Endothelial cell of umbilical vein (primary cell): ENCODE results near the gene CD53. TPM values are rescaled to one million over a fixed set of nuclear protein-coding genes. Genes with fewer than 3 reads are reported as not detected.

Experiments
- BruUV-seq: library from RNA; stranded (reverse); fragments of 400-500 nt; replicated peaks from 2 replicates; lab custom pipeline; 2021; lab: Mats Ljungman, UMichigan
- CTCF ChIA-PET: fragments of 300-600, 350-600 bp; sonication (Branson Sonifier 250); formaldehyde crosslinking; loops from one replicate; lab custom pipeline; 2021; ENCODE audit warnings: antibody characterized with exemption, inconsistent platforms; lab: Charles Lee
- POLR2A ChIA-PET: fragments of 300-600, 350-600 bp; sonication (Branson Sonifier 250); formaldehyde crosslinking; loops from one replicate; lab custom pipeline; 2021; ENCODE audit warnings: antibody characterized with exemption, inconsistent platforms; lab: Charles Lee
- DNase-seq: peaks from one replicate; pipeline ENCODE4 v3.0.0-alpha.2; 2011; ENCODE audit warnings: low read depth, low spot score
- FAIRE-seq: peaks from 2 replicates; lab custom pipeline; 2011; peaks lifted over from hg19 to GRCh38; lab: Jason Lieb, UNC
- H2AFZ ChIP-seq: 2 replicates; pipeline ENCODE4 v1.6.0; 2012; ENCODE audit warnings: low read depth, low read length, control low read depth, inconsistent platforms
- H3K27ac ChIP-seq: 2 replicates; pipeline ENCODE4 v1.5.1; 2011; ENCODE audit warnings: low read depth, mild to moderate bottlenecking, control low read depth, low read length, moderate library complexity; ENCODE audit not compliant: insufficient read depth
- H3K27me3 ChIP-seq, 2 experiments: 2 replicates each; pipeline versions ENCODE4 v1.6.0 to v1.6.1; 2011; ENCODE audit warnings: low read length in 2 of 2, mixed read lengths in 1 of 2; ENCODE audit not compliant: control insufficient read depth in 2 of 2, insufficient read depth in 2 of 2
- H3K36me3 ChIP-seq, 2 experiments: 2 replicates in 1 of 2; 3 replicates in 1 of 2; pipeline ENCODE4 v1.5.1; 2011; ENCODE audit warnings: low read length in 2 of 2, mild to moderate bottlenecking in 1 of 2, moderate library complexity in 1 of 2; ENCODE audit not compliant: control insufficient read depth in 2 of 2, insufficient read depth in 2 of 2; ENCODE audit errors: extremely low read depth in 1 of 2
- H3K4me1 ChIP-seq: 3 replicates; pipeline ENCODE4 v1.5.1; 2011; ENCODE audit warnings: mild to moderate bottlenecking, low read length; ENCODE audit not compliant: control insufficient read depth, insufficient read depth; ENCODE audit errors: extremely low read depth
- H3K4me2 ChIP-seq: 2 replicates; pipeline ENCODE4 v1.6.1; 2011; ENCODE audit warnings: low read length, control low read depth, mixed read lengths; ENCODE audit not compliant: insufficient read depth
- H3K4me3 ChIP-seq, 3 experiments: fragments of 200-600 bp in 1 of 3; sonication (generic), shearing (Covaris generic) in 1 of 3; replicated peaks in 1 of 3; 2 replicates each; pipeline ENCODE4 v1.5.1; 2011 to 2016; ENCODE audit warnings: control low read depth in 3 of 3, low read length in 3 of 3, mild to moderate bottlenecking in 2 of 3, inconsistent platforms in 1 of 3, low read depth in 1 of 3, moderate library complexity in 1 of 3; ENCODE audit not compliant: insufficient read depth in 1 of 3
- H3K79me2 ChIP-seq: 2 replicates; pipeline ENCODE4 v1.6.0; 2012; ENCODE audit warnings: low read length, inconsistent platforms; ENCODE audit not compliant: control insufficient read depth, insufficient read depth
- H3K9ac ChIP-seq: replicated peaks from 2 replicates; pipeline ENCODE3; 2011; ENCODE audit warnings: low read length, control low read depth; ENCODE audit not compliant: insufficient read depth; ENCODE audit errors: extremely low read depth
- H3K9me1 ChIP-seq: replicated peaks from 3 replicates; pipeline ENCODE4 v1.6.0; 2011; ENCODE audit warnings: mild to moderate bottlenecking, low read length; ENCODE audit not compliant: control insufficient read depth, insufficient read depth; ENCODE audit errors: extremely low read depth
- H3K9me3 ChIP-seq: replicated peaks from 2 replicates; pipeline ENCODE4 v1.5.1; 2012; ENCODE audit warnings: low read length, inconsistent platforms; ENCODE audit not compliant: control insufficient read depth, insufficient read depth
- H4K20me1 ChIP-seq: replicated peaks from 2 replicates; pipeline ENCODE3; 2011; ENCODE audit warnings: mild to moderate bottlenecking, low read length; ENCODE audit not compliant: control insufficient read depth, insufficient read depth; ENCODE audit errors: extremely low read depth
- CTCF ChIP-seq, 2 donors: IDR thresholded peaks; 1 replicate in 1 of 2; 2 replicates in 1 of 2; pipeline ENCODE4 v1.5.1; 2011; ENCODE audit warnings: low read length in 2 of 2, mild to moderate bottlenecking in 2 of 2, moderate library complexity in 2 of 2, control low read depth in 1 of 2, inconsistent platforms in 1 of 2, low read depth in 1 of 2; ENCODE audit not compliant: insufficient read depth in 1 of 2; ENCODE audit errors: extremely low read depth in 1 of 2
- EZH2 ChIP-seq: IDR thresholded peaks from 2 replicates; pipeline ENCODE4 v1.6.1; 2012; ENCODE audit warnings: borderline replicate concordance, low read depth, mild to moderate bottlenecking, moderate library complexity, low read length, inconsistent platforms; ENCODE audit not compliant: severe bottlenecking
- GATA2 ChIP-seq: IDR thresholded peaks from 2 replicates; pipeline ENCODE4 v1.7.0; 2011; ENCODE audit warnings: low read depth, mild to moderate bottlenecking, moderate library complexity, mixed read lengths, low read length; ENCODE audit not compliant: insufficient read length, insufficient read depth
- JUN ChIP-seq: IDR thresholded peaks from 2 replicates; pipeline ENCODE4 v1.6.1; 2011; ENCODE audit warnings: borderline replicate concordance, low read depth; ENCODE audit not compliant: insufficient read length, insufficient read depth
- MAX ChIP-seq: IDR thresholded peaks from 2 replicates; pipeline ENCODE4 v1.6.1; 2011; ENCODE audit not compliant: insufficient read depth, insufficient read length
- MYC ChIP-seq: IDR thresholded peaks from one replicate; pipeline ENCODE4 v1.6.1; 2011; ENCODE audit warnings: mild to moderate bottlenecking, low read depth, low read length
- POLR2A ChIP-seq: IDR thresholded peaks from 2 replicates; pipeline ENCODE4 v1.6.1; 2012; ENCODE audit warnings: low read depth, mild to moderate bottlenecking, control low read depth, low read length
- POLR2AphosphoS5 ChIP-seq: IDR thresholded peaks from 2 replicates; pipeline ENCODE4 v1.6.1; 2012; ENCODE audit warnings: low read depth, mild to moderate bottlenecking, control low read depth, low read length, moderate library complexity; ENCODE audit not compliant: insufficient read depth
- dilution Hi-C: fragments of 300-500 bp; cut with MboI; formaldehyde crosslinking; loops from one replicate; pipeline ENCODE4 v1.15.0; 2019; ENCODE audit warnings: low sequenced_read_pairs; ENCODE audit not compliant: extremely low pct_ligation_motif_present
- intact Hi-C: fragments of 100-400 bp; cut with micrococcal nuclease; formaldehyde crosslinking; loops from one replicate; pipeline ENCODE4 v1.10.0; 2022
- polyA plus RNA-seq, 4 experiments: library from polyadenylated mRNA; depleted of rRNA in 3 of 4; stranded (reverse) in 3 of 4; unstranded in 1 of 4; fragments of >200 nt; gene quantifications; 2 replicates each; pipeline versions ENCODE4 v1.2.1 to v1.2.3, GENCODE V29; 2011 to 2012; ENCODE audit warnings: missing spikeins in 1 of 4
- total RNA-seq: library from RNA; stranded (reverse); gene quantifications from 2 replicates; pipeline ENCODE4 v1.2.3, GENCODE V29; 2021

The CD53 gene
- total and polyA plus RNA-seq, 2 donors (not counting 3 experiments of a cell fraction or from before 2014, with no cell fraction given): 0.35 TPM; not detected in 1

- Histone ChIP-seq H3K9me1 (no peaks in the 10 kb centered on the region), H3K79me2 (no peaks in the 10 kb centered on the region), H3K27ac (no peak overlapping the region), H3K27me3 (no peaks in the 10 kb centered on the region), H3K4me3 (no peak overlapping the region), H4K20me1 (no peaks in the 10 kb centered on the region), H3K4me1 (no peaks in the 10 kb centered on the region), H3K9ac (no peak overlapping the region), H3K9me3 (no peaks in the 10 kb centered on the region), H2AFZ (no peak overlapping the region), H3K36me3 (peaks cover 2% of the 10 kb centered on the region in 2 experiments), H3K4me2 (no peak overlapping the region)
- POLR2A ChIA-PET: no interaction called here
- dilution Hi-C loops: no loop called here
- FAIRE-seq (no peak), DNase-seq (no peak)
- no peak for TF ChIP-seq POLR2AphosphoS5
- TF ChIP-seq JUN: no peak
- no peak for TF ChIP-seq GATA2
- TF ChIP-seq POLR2A: no peak
- TF ChIP-seq EZH2: no peak
- no peak for TF ChIP-seq MYC
- TF ChIP-seq CTCF (IDR thresholded peaks at IDR 0.05; ENCODE audit: extremely low read depth in 1 of 2, insufficient read depth in 1 of 2, low read depth in 1 of 2, low read length in 2 of 2): no peak
- no peak for TF ChIP-seq MAX
- no TSS peak for BruUV-seq
- intact Hi-C loops: no loop called here
- CTCF ChIA-PET: no interaction called here
Observed at GRCh38 chr1:110945626-110946025, 72.7 kb downstream of the CD53 start.
